Keratinocyte (primary cell): Measurements from ENCODE around the gene ACTR2. TPM values are rescaled to one million over a fixed set of nuclear protein-coding genes. Genes with fewer than 3 reads are reported as not detected.

Experiments used
- DNase-seq: peaks from one replicate; pipeline ENCODE4 v3.0.0-alpha.2; 2011; ENCODE audit warnings: low read depth, missing footprints, low spot score
- FAIRE-seq: peaks from 2 replicates; lab custom pipeline; 2011; peaks lifted over from hg19 to GRCh38; lab: Jason Lieb, UNC
- H2AFZ ChIP-seq: 2 replicates; pipeline ENCODE4 v1.6.0; 2012; ENCODE audit warnings: low read length, control low read depth, inconsistent platforms; ENCODE audit not compliant: control insufficient read depth
- H3K27ac ChIP-seq: 2 replicates; pipeline ENCODE4 v1.5.1; 2011; ENCODE audit warnings: low read length; ENCODE audit not compliant: control insufficient read depth, insufficient read depth
- H3K27me3 ChIP-seq: 3 replicates; pipeline ENCODE4 v1.6.0; 2011; ENCODE audit warnings: low read length; ENCODE audit not compliant: control insufficient read depth, insufficient read depth; ENCODE audit errors: extremely low read depth
- H3K36me3 ChIP-seq, 2 experiments: 2 replicates in 1 of 2; 3 replicates in 1 of 2; pipeline ENCODE4 v1.5.1; 2011; ENCODE audit warnings: low read length in 2 of 2, mild to moderate bottlenecking in 1 of 2; ENCODE audit not compliant: control insufficient read depth in 2 of 2, insufficient read depth in 2 of 2; ENCODE audit errors: extremely low read depth in 1 of 2
- H3K4me1 ChIP-seq: 3 replicates; pipeline ENCODE4 v1.5.1; 2011; ENCODE audit warnings: low read length; ENCODE audit not compliant: control insufficient read depth, insufficient read depth; ENCODE audit errors: extremely low read depth
- H3K4me2 ChIP-seq: 3 replicates; pipeline ENCODE4 v1.6.0; 2011; ENCODE audit warnings: low read depth, low read length; ENCODE audit not compliant: control insufficient read depth, insufficient read depth; ENCODE audit errors: extremely low read depth
- H3K4me3 ChIP-seq, 3 experiments: fragments of 200-600 bp in 1 of 3; sonication (generic) in 1 of 3; 2 replicates in 2 of 3; 3 replicates in 1 of 3; pipeline ENCODE4 v1.5.1; 2011 to 2016; ENCODE audit warnings: low read length in 3 of 3, mild to moderate bottlenecking in 3 of 3, control low read depth in 2 of 3, inconsistent platforms in 1 of 3, low read depth in 1 of 3, mixed read lengths in 1 of 3, mixed run types in 1 of 3, moderate library complexity in 1 of 3; ENCODE audit not compliant: control insufficient read depth in 2 of 3, insufficient read depth in 2 of 3; ENCODE audit errors: extremely low read depth in 1 of 3
- H3K79me2 ChIP-seq: 2 replicates; pipeline ENCODE4 v1.6.0; 2012; ENCODE audit warnings: low read length; ENCODE audit not compliant: control insufficient read depth, insufficient read depth
- H3K9ac ChIP-seq: 3 replicates; pipeline ENCODE4 v1.6.0; 2011; ENCODE audit warnings: low read length; ENCODE audit not compliant: control insufficient read depth, insufficient read depth; ENCODE audit errors: extremely low read depth
- H3K9me1 ChIP-seq: 3 replicates; pipeline ENCODE4 v1.6.0; 2011; ENCODE audit warnings: low read length; ENCODE audit not compliant: control insufficient read depth, insufficient read depth; ENCODE audit errors: extremely low read depth
- H3K9me3 ChIP-seq: 2 replicates; pipeline ENCODE4 v1.5.1; 2012; ENCODE audit warnings: low read depth, low read length; ENCODE audit not compliant: control insufficient read depth
- H4K20me1 ChIP-seq: 3 replicates; pipeline ENCODE4 v1.6.0; 2011; ENCODE audit warnings: low read length; ENCODE audit not compliant: control insufficient read depth, insufficient read depth; ENCODE audit errors: extremely low read depth
- EZH2 ChIP-seq: IDR thresholded peaks from one replicate; pipeline ENCODE4 v1.6.1; 2012; ENCODE audit warnings: inconsistent platforms, mild to moderate bottlenecking, low read length, moderate library complexity
- dilution Hi-C: fragments of 300-500 bp; cut with MboI; formaldehyde crosslinking; loops from one replicate; pipeline ENCODE4 v1.7.0; 2020; ENCODE audit warnings: low sequenced_read_pairs; ENCODE audit not compliant: extremely low pct_ligation_motif_present
- polyA plus RNA-seq, 5 experiments: library from polyadenylated mRNA; depleted of rRNA in 3 of 5; stranded (reverse) in 3 of 5; stranded (forward) in 1 of 5; unstranded in 1 of 5; fragments of >200 nt; gene quantifications; 1 replicate in 1 of 5; 2 replicates in 3 of 5; 3 replicates in 1 of 5; pipeline versions ENCODE4 v1.2.1 to v1.2.3, GENCODE V29; 2011 to 2012; ENCODE audit warnings: missing spikeins in 2 of 5, low read depth in 1 of 5, low replicate concordance in 1 of 5
- TF ChIP-seq, protein P1 (sequence below), 3 experiments: IDR thresholded peaks in 1 of 3; conservative IDR thresholded peaks in 1 of 3; optimal IDR thresholded peaks in 1 of 3; 2 replicates in 2 of 3; 3 replicates in 1 of 3; pipeline versions ENCODE3 to v1.5.1; 2011; ENCODE audit warnings: low read length in 3 of 3, mild to moderate bottlenecking in 3 of 3, moderate library complexity in 2 of 3, control low read depth in 1 of 3, inconsistent platforms in 1 of 3; ENCODE audit not compliant: insufficient read depth in 2 of 3; ENCODE audit errors: extremely low read depth in 1 of 3

The ACTR2 gene
- polyA plus RNA-seq, 1 donor (not counting 4 experiments of a cell fraction or from before 2014, with no cell fraction given), result 257 TPM

DNA sequence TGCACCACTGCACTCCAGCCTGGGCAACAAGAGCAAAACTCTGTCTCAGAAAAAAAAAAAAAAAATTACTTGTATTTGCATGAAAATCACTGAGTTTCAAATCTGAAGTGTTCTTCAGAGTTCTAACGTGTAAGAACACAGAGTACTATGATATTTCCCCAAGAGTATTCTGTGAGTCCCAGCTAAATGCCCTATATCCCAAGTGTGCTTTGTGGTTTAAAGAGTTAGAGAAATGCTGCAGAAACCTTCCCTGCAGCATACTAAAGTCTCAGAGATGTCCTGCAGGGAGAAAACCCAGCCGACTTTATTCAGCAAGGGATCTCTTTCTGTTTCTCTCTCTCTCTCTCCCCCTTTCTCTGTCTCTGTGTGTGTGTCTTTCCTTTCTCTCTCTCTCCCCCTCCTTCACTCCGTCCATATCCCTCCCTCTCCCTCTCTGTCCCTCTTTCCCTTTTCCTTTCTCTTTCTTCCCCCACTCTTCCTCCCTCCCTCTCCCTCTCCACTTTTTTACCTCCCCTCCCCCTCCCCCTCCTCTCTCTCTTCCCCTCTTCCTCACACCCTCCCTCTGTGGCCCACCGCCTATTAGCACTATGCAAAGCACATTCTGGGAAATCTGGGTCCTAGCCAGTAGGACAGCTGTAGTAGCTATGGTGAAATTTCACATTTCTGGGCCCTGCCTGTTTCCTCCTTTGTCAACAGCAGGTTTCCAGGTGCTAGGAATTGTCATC lies 54.2 kb downstream of the ACTR2 start:
- Histone ChIP-seq H3K9me1 (no peaks in the 10 kb centered on the region), H3K36me3 (peaks cover 0 to under 1% of the 10 kb centered on the region in 2 experiments), H3K27ac (no peak overlapping the region), H2AFZ (no peak overlapping the region), H3K9ac (no peak overlapping the region), H3K4me3 (no peak overlapping the region), H3K79me2 (no peaks in the 10 kb centered on the region), H3K27me3 (no peaks in the 10 kb centered on the region), H3K9me3 (no peaks in the 10 kb centered on the region), H3K4me2 (no peak overlapping the region), H3K4me1 (no peaks in the 10 kb centered on the region), H4K20me1 (no peaks in the 10 kb centered on the region)
- DNase-seq (no peak), FAIRE-seq (no peak)
- dilution Hi-C loops, result no loop called here
- TF ChIP-seq EZH2, result no peak
- TF ChIP-seq, protein P1, sequence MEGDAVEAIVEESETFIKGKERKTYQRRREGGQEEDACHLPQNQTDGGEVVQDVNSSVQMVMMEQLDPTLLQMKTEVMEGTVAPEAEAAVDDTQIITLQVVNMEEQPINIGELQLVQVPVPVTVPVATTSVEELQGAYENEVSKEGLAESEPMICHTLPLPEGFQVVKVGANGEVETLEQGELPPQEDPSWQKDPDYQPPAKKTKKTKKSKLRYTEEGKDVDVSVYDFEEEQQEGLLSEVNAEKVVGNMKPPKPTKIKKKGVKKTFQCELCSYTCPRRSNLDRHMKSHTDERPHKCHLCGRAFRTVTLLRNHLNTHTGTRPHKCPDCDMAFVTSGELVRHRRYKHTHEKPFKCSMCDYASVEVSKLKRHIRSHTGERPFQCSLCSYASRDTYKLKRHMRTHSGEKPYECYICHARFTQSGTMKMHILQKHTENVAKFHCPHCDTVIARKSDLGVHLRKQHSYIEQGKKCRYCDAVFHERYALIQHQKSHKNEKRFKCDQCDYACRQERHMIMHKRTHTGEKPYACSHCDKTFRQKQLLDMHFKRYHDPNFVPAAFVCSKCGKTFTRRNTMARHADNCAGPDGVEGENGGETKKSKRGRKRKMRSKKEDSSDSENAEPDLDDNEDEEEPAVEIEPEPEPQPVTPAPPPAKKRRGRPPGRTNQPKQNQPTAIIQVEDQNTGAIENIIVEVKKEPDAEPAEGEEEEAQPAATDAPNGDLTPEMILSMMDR (optimal IDR thresholded peaks at IDR 0.05 in 1 of 3, IDR thresholded peaks at IDR 0.05 in 1 of 3, conservative IDR thresholded peaks at IDR 0.05 in 1 of 3; ENCODE audit: extremely low read depth in 1 of 3, insufficient read depth in 2 of 3, low read length in 3 of 3), result no peak

DNA sequence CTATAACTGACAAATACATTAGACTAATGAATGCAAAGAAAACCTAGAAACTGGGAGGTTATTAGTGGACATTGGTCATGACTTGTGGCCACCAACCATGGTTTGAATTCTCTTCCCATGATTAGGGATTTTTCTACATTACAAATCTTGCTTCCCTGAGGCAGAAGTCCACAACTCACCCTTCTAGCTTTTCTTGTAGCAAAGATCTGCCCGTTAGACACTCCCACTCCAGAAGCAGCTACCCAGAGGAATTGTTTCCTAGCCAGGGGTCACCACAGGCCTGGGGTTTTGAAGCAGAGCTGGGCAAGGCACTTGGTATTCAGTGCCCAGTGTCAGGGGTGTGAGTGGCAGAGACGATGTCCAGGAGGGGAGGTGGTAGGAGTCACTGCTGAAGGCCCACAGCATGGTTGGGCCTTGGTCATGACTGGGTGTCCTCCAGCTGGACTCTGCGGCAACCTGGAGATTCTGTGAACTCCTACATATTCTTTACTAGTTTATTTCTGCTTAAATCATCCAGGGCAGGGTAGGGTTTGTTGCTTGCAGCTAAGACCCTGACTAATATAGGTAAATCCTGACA lies 54.9 kb downstream of the ACTR2 start:
- DNase-seq, result no peak
- Histone ChIP-seq H4K20me1 (no peaks in the 10 kb centered on the region), H3K4me1 (no peaks in the 10 kb centered on the region), H3K27ac (no peak overlapping the region), H3K36me3 (no peaks in the 10 kb centered on the region), H3K4me2 (no peak overlapping the region), H3K27me3 (no peaks in the 10 kb centered on the region), H2AFZ (no peak overlapping the region), H3K9me1 (no peaks in the 10 kb centered on the region), H3K79me2 (no peaks in the 10 kb centered on the region), H3K4me3 (no peak overlapping the region), H3K9me3 (no peaks in the 10 kb centered on the region), H3K9ac (no peak overlapping the region)
- dilution Hi-C loops, result no loop called here
- no peak for TF ChIP-seq EZH2
- TF ChIP-seq, protein P1 (optimal IDR thresholded peaks at IDR 0.05 in 1 of 3, IDR thresholded peaks at IDR 0.05 in 1 of 3, conservative IDR thresholded peaks at IDR 0.05 in 1 of 3; ENCODE audit: extremely low read depth in 1 of 3, insufficient read depth in 2 of 3, low read length in 3 of 3), result no peak
- no peak for FAIRE-seq
